ENCODE measurements around the gene C17orf114. TPM values are rescaled to one million over a fixed set of nuclear protein-coding genes. Genes with fewer than 3 reads are reported as not detected.

C17orf114 gene

Other genes starting within 250 kb of the C17orf114 start
- gene MYBBP1A, start 246.9 kb downstream of the C17orf114 start, total RNA-seq: 54.0 TPM
- not detected for gene GGT6, start 241.8 kb downstream of the C17orf114 start, total RNA-seq
- gene SMTNL2, start 217.8 kb downstream of the C17orf114 start, total RNA-seq: 0.74 TPM
- gene ALOX15, start 160.7 kb downstream of the C17orf114 start, total RNA-seq: not detected
- 29.3 TPM for gene PELP1, start 98.2 kb downstream of the C17orf114 start, total RNA-seq
- gene ARRB2, start 91.7 kb downstream of the C17orf114 start, total RNA-seq: 131 TPM
- gene MED11, start 70.9 kb downstream of the C17orf114 start, total RNA-seq: 16.1 TPM
- gene ZMYND15, start 62.5 kb downstream of the C17orf114 start, total RNA-seq: 2.9 TPM
- 51.3 TPM for gene CXCL16, start 62.4 kb downstream of the C17orf114 start, total RNA-seq
- not detected for gene TM4SF5, start 30.4 kb downstream of the C17orf114 start, total RNA-seq
- gene VMO1, start 16.0 kb downstream of the C17orf114 start, total RNA-seq: 6.9 TPM
- gene GLTPD2, start 13.4 kb downstream of the C17orf114 start, total RNA-seq: not detected
- gene PSMB6, start 6.2 kb downstream of the C17orf114 start, total RNA-seq: 109 TPM
- 22.8 TPM for gene PLD2, start 4.8 kb upstream of the C17orf114 start, total RNA-seq
- gene MINK1, start 31.0 kb upstream of the C17orf114 start, total RNA-seq: 60.3 TPM
- 3.0 TPM for gene C17orf107, start 97.2 kb upstream of the C17orf114 start, total RNA-seq
- gene CHRNE, start 100.8 kb upstream of the C17orf114 start, total RNA-seq: 1.6 TPM
- not detected for gene GP1BA, start 129.9 kb upstream of the C17orf114 start, total RNA-seq
- 50.0 TPM for gene SLC25A11, start 137.7 kb upstream of the C17orf114 start, total RNA-seq
- 63.3 TPM for gene RNF167, start 137.9 kb upstream of the C17orf114 start, total RNA-seq
- 575 TPM for gene PFN1, start 146.2 kb upstream of the C17orf114 start, total RNA-seq
- gene ENO3, start 148.8 kb upstream of the C17orf114 start, total RNA-seq: 4.0 TPM
- gene SPAG7, start 165.5 kb upstream of the C17orf114 start, total RNA-seq: 55.5 TPM
- 53.8 TPM for gene CAMTA2, start 185.3 kb upstream of the C17orf114 start, total RNA-seq
- gene INCA1, start 195.2 kb upstream of the C17orf114 start, total RNA-seq: 0.71 TPM
- gene KIF1C, start 195.6 kb upstream of the C17orf114 start, total RNA-seq: 213 TPM
- gene SLC52A1, start 233.1 kb upstream of the C17orf114 start, total RNA-seq: 0.22 TPM

All from mesenteric fat pad (tissue), 1 donor.